Forelimb muscle (tissue), 1 donor: ENCODE measurements around the gene GADD45B. TPM values are rescaled to one million over a fixed set of nuclear protein-coding genes. Genes with fewer than 3 reads are reported as not detected.
"Not testable (repeated sequence)": the region's sequence is repeated elsewhere in the genome, so short reads cannot be mapped to it uniquely, and the experiment has no call there.

Source experiments
- DNase-seq: peaks from one replicate; pipeline ENCODE4 v3.0.0-alpha.2; 2013; ENCODE audit warnings: low read depth
- polyA plus RNA-seq: library from polyadenylated mRNA; unstranded; fragments of 120-200 nt; gene quantifications from one replicate; pipeline ENCODE4 v1.2.1, GENCODE V29; 2013; ENCODE audit not compliant: insufficient read length

Gene GADD45B
- polyA plus RNA-seq, 1 donor = 7.4 TPM

- DNase-seq = no peak
Measured at GRCh38 chr19:2469102-2469914, 6.6 kb upstream of the GADD45B start.

- DNase-seq = not testable (repeated sequence)
Measured at GRCh38 chr19:2469915-2470200, 6.1 kb upstream of the GADD45B start.

DNA sequence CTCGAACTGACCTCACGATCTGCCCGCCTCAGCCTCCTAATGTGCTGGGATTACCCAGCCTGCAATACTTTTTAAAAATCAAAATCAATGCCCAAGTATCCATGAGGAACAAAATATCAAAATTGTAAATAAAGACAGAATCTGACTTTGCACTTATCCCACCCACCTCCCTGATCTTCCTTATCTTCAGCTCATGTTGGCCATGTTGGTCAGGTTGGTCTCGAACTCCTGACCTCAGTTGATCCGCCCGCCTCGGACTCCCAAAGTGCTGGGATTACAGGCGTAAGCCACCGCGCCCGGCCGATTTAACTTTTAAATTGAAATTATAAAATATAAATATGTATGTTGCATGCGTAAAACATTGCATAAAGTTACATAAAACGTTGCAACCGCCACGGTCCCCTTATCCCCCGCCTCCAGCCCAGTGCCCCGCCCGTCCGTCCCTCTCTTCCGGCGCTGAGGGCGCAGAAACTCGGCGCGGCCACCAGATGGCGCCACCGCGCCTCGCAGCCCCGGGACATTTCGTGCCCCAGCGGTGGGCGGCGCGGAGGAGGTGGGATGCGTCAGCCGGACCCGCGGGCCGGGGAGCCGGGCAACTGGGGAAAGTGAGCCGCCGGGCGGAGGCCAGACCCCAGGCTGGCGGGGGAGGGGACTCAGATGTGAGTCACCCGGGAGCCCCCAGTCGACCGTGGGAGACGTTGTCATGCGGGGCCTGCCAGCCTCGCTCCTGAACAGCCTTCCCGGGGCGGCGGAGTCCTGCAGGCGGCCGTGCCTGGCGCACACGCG lies 1.5 kb upstream of the GADD45B start:
- DNase-seq = no peak

DNA sequence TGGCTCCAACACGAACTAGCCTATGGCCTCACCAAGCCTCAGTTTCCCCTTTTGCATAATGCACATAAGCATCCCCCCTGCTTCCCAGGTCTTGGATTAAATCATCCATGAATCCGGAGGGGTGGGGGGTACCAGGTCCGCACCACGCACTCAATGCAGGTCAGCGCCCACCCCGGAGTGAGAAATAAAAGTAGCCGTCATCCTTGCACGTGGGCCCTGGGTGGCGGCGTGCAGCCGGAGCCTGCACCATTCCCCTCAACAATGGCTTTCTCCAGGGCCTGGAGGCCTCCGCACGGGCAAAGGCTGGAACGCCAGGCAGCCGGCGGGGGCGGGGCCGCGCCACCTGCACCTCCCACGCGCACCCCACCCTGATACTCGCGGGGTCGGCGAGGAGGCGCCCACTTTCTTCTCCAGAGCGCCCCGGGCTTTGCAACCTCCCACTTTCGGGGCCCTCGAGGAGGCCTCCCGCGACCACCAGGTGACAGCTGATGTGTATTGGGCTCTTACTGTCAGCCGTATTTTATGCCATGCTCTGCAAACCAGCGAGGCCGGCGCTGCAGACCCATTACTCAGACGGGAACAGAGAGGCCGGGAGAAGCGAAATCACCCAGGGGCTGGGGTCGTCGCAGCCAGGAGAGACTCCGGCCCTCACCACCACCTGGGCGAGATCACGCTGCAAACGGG lies 767 bp upstream of the GADD45B start:
- no peak for DNase-seq

DNA sequence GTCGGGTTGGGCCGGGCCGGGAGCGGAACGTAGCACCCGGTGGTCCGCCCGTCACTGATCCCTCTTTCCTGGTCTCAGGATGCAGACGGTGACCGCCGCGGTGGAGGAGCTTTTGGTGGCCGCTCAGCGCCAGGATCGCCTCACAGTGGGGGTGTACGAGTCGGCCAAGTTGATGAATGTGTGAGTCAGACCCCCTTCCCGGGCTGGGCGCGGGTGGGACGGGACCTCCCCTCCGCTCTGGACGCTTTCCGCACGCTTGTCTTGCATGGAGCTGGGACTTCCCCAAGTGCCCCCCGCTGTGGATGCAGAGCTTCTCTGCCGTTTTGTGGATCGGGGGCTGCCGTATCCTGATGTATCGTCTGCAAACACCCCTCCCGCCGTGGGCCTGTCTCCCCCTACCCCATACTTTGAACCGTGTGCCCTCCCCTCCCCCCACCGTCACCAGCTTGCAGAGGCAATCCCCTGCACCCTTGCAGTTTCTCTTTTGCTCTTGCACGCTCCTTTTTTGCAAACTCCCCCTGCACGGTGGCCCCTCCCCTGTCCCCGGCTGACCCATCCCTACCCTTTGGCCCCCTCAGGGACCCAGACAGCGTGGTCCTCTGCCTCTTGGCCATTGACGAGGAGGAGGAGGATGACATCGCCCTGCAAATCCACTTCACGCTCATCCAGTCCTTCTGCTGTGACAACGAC lies 669 bp downstream of the GADD45B start:
- no peak for DNase-seq

DNA sequence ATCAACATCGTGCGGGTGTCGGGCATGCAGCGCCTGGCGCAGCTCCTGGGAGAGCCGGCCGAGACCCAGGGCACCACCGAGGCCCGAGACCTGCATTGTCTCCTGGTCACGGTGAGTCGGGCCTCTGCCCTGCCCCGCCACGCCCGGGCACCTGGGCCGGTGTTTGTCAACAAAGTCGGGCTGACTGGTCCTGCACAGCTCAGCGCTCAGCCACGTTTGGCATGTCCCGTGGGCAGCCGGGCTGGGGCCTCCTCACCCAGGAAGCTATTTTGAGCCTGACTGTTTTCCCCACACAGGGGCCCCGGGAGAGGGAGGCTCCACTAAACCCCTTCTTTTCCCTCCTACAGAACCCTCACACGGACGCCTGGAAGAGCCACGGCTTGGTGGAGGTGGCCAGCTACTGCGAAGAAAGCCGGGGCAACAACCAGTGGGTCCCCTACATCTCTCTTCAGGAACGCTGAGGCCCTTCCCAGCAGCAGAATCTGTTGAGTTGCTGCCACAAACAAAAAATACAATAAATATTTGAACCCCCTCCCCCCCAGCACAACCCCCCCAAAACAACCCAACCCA lies 1.3 kb downstream of the GADD45B start:
- DNase-seq = no peak

DNA sequence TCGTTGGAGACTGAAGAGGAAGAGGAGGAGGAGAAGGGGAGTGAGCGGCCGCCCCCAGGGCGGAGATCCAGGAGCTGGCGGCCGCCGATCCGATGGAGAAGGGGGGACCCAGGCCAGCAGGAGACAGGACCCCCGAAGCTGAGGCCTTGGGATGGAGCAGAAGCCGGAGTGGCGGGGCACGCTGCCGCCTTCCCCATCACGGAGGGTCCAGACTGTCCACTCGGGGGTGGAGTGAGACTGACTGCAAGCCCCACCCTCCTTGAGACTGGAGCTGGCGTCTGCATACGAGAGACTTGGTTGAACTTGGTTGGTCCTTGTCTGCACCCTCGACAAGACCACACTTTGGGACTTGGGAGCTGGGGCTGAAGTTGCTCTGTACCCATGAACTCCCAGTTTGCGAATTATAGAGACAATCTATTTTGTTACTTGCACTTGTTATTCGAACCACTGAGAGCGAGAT lies 1.8 kb downstream of the GADD45B start:
- no peak for DNase-seq

DNA sequence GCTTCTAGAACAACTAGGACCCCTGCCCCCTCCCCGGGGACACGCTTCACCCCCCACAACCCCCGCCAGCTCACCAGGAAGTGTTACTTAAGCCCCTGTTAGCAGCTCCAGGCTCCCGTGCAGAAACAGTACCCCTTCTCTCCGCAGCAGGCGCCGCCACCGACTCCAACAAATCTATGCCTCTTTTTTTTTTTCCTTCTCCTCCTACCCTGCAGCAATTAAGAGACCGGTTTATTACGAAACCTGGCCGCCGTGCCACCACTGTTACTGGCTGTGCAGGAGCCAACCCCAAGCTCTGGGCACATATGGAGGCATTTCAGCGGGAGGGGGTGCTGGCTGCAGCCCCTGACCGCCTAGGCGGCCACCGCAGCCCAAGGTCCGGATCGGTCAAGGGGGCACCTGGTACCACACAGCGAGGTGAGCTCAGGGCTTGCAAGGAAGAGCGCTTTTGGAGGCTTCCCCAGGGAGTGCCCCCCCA lies 2.4 kb downstream of the GADD45B start:
- DNase-seq = no peak

GRCh38 chr19:2478756-2479555 lies 3.0 kb downstream of the GADD45B start:
- DNase-seq = no peak

DNA sequence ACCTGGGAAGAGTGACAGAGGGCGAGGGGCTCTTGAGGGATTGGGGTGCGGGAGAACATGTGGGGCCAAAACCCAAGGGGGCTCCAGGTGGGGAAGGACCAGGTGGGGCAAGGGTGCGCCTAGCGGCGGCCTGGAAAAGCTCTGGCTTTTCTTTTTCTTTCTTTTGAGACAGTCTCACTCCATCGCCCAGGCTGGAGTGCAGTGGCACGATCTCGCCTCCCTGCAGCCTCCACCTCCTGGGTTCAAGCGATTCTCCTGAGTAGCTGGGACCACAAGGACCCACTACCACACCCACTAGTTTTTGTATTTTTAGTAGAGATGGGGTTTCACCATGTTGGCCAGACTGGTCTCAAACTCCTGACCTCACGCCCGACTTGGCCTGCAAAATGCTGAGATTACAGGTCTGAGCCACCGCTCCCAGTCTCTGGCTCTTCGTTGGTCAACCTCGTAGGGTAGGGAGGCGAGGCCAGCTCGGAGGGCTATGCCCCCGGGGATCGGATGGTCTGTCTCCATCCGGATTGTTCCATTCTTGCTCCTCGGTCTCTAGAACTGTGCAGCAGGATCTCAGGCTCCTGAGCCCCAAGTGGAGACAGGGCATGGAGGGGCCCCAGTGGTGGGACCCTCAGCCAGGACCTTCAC lies 3.7 kb downstream of the GADD45B start:
- DNase-seq = no peak

DNA sequence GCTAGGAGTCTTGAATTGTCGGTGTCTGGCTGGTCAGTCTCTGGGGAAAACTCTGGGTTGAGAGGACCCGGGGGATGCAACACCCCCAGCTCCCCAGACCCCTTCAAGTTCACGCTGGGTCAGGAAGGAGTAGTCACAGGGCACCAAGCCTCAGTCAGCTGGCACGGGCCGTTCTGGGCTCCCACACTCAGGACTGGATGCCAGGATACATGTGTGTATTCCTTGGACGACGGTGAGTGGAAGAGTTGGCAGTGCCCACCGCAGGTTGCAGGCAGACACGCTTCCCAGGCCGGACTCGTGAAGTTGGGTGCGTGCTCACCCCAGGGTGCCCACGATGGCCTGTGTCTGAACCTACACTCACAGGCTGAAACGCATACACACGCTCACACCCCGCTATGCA lies 5.5 kb downstream of the GADD45B start:
- no peak for DNase-seq

DNA sequence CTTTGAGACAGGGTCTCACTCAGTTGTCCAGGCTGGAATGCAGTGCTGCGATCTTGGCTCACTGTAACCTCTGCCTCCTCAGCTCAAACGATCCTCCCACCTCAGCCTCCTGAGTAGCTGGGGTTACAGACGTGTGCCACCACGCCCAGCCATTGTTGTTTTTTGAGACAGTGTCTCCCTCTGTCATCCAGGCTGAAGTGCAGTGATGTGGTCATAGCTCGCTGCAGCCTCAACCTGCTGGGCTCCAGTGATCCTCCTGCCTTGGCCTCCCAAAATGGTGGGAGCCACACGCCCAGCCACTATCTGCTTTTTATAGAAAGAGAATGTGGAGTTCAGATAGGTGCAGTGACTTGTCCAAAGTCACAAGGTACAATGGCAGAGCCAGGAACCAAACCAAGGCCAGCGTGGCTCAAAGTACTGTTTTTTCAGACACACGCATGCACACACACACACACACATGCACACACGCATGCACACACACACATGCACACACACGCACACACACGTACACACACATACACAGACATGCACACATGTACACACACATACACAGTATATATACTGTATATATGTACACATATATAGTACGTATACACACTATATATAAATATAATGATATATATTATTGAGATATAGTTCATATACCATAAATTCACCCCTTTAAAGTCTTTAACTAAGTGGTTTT lies 6.6 kb downstream of the GADD45B start:
- no peak for DNase-seq

DNA sequence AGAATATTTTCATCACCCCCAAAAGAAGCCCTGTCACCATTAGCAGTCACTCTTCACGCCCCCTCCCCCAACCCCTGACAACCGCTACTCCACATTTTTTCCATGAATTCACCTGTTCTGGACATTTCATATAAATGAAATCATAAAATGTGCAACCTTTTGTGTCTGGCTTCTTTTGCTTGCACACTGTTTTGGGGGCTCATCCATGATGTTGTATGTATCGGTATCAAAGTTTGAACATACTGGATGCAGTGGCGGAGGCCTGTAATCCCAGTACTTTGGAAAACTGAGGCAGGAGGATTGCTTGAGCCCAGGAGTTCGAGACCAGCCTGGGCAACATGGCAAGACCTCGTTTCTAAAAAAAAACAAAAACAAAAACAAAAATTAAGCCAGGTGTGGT lies 7.2 kb downstream of the GADD45B start:
- DNase-seq = no peak

DNA sequence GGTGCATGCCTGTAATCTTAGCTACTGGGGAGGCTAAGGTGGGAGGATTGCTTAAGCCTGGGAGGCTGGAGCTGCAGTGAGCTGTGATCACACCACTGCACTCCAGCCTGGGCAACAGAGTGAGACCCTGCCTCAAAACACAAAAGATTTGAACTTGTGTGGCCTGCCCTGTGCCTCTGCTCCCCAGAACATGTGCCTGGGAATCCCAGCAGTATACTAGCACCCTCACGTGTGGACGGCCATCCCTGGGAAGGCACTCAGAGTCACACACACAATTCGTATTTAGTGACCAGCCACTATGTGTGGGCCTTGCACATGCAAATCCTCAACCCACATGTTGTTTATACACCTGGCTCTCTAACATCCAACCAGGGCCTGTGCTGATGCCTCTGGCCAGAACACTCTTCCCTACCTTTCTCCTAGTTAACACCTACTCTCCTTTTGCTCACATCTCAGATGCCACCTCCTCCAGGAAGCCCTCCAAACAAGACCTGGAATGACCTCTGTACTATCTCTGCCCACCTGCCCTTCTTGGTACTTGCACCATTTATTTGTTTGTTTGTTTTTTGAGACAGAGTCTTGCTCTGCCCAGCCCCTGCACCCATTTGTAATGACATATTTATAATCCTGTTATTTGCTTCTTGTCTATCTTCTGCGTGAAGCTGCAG lies 7.7 kb downstream of the GADD45B start:
- DNase-seq = no peak

DNA sequence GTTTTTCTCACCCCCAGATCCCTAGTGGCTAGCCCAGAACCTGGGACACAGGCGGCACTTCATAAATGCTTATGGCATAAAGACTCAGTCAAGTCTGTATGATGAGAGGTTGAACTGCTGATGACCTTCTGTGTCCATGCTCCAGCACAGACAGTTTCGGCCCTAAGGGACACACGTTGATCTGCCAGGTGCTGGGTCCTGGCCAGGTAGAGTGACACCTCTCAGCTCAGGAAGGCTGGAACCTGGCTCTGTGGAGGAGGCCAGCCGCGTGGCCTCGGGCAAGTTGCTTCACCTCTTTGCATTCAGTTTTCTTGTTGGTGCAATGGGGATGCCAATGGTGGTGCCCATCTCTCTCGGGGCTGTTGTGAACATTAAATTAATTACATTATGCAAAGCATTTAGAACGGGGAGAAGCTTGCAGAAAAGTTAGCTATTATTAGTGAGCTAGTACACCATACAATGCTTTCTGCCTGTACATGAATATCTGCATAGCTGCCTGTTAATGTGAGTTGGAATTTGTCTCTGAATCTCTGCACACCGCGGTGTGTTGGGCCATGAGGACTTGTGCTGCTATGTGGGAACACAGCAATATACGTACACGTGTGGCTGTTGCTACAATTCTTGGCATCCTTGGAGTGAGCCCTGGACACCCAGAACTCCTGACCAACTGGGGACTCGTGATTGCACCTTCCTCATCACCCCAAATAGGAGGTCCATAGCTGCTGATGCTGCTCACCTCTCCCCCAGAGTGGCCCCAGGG lies 8.4 kb downstream of the GADD45B start:
- no peak for DNase-seq

DNA sequence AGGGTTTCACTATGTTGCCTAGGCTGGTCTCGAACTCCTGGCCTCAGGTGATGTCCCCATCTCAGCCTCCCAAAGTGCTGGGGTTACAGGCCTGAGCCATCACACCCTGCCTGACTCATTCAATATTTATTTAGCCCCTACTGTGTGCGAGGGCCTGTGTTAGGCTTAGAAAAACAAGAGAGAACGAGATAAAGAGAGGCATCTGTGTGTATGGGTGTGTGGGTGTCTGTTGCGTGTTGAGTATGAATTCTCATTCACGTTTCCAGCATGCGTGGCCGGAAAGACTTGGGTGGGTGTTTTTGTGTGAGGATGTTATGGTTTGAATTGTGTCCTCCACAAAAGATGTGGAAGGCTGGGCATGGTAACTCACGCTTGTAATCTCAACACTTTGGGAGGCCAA lies 9.5 kb downstream of the GADD45B start:
- no peak for DNase-seq

- DNase-seq = no peak
Measured at GRCh38 chr19:2487090-2487489, 11.2 kb downstream of the GADD45B start.

GRCh38 chr19:2487842-2488241 lies 11.9 kb downstream of the GADD45B start:
- no peak for DNase-seq
